ENCODE data around the gene TULP1.

The TULP1 gene

GRCh38 chr6:35483490-35483889 lies 29.2 kb downstream of the TULP1 start:
- DNase-seq (ENCODE audit: extremely low read depth, insufficient read length), result no peak
- no peak overlapping the region for H3K4me3 ChIP-seq (replicated peaks; ENCODE audit: low read depth, low read length)
- TF ChIP-seq CTCF (IDR thresholded peaks at IDR 0.05; ENCODE audit: insufficient read depth, low read length, poor library complexity, severe bottlenecking), result no peak
- no peaks in the 10 kb centered on the region; the same call in 1 of the 2 replicates for H3K27me3 ChIP-seq (replicated peaks; ENCODE audit: control insufficient read depth, insufficient read depth, low read length)
- no peaks in the 10 kb centered on the region for H3K36me3 ChIP-seq (ENCODE audit: control insufficient read depth, insufficient read depth, low read length)

- no peak for DNase-seq (ENCODE audit: extremely low read depth, insufficient read length)
- Histone ChIP-seq H3K27me3 (replicated peaks; ENCODE audit: control insufficient read depth, insufficient read depth, low read length) (no peaks in the 10 kb centered on the region; the same call in 1 of the 2 replicates), H3K4me3 (replicated peaks; ENCODE audit: low read depth, low read length) (no peak overlapping the region), H3K36me3 (ENCODE audit: control insufficient read depth, insufficient read depth, low read length) (no peaks in the 10 kb centered on the region)
- no peak for TF ChIP-seq CTCF (IDR thresholded peaks at IDR 0.05; ENCODE audit: insufficient read depth, low read length, poor library complexity, severe bottlenecking)
Observed at GRCh38 chr6:35483062-35483461, 29.6 kb downstream of the TULP1 start.

GRCh38 chr6:35481226-35481625 lies 31.5 kb downstream of the TULP1 start:
- no peak for TF ChIP-seq CTCF (IDR thresholded peaks at IDR 0.05; ENCODE audit: insufficient read depth, low read length, poor library complexity, severe bottlenecking)
- Histone ChIP-seq H3K27me3 (replicated peaks; ENCODE audit: control insufficient read depth, insufficient read depth, low read length) (no peaks in the 10 kb centered on the region; the same call in 1 of the 2 replicates), H3K36me3 (ENCODE audit: control insufficient read depth, insufficient read depth, low read length) (no peaks in the 10 kb centered on the region), H3K4me3 (replicated peaks; ENCODE audit: low read depth, low read length) (no peak overlapping the region)
- no peak for DNase-seq (ENCODE audit: extremely low read depth, insufficient read length)

GRCh38 chr6:35480176-35480575 lies 32.5 kb downstream of the TULP1 start:
- Histone ChIP-seq H3K27me3 (replicated peaks; ENCODE audit: control insufficient read depth, insufficient read depth, low read length) (no peaks in the 10 kb centered on the region; the same call in 1 of the 2 replicates), H3K36me3 (ENCODE audit: control insufficient read depth, insufficient read depth, low read length) (no peaks in the 10 kb centered on the region; the same call in 1 of the 2 replicates)
- no peak for DNase-seq (ENCODE audit: extremely low read depth, insufficient read length)

DNA sequence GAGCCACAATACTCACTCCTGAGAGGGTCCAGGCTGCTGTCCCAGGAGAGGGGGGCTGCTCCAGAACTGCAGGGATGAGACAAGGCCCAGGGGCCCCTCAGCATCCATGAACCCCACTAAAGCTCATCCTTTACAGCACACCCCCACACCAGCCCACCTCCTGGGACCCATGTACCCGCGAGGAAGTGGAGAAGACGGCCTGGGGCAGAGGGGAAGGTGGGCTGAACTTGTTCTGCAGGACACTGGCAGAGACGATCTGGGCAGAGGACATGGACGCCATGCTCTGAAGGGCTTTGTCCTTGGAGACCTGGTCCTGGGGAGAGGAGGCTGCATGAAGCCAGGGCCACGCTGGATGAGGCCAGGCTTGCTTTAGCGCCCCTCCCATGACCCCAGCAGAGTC lies 34.4 kb downstream of the TULP1 start:
- no peak for TF ChIP-seq CTCF (IDR thresholded peaks at IDR 0.05; ENCODE audit: insufficient read depth, low read length, poor library complexity, severe bottlenecking)
- DNase-seq (ENCODE audit: extremely low read depth, insufficient read length), result no peak
- no peak overlapping the region for H3K4me3 ChIP-seq (replicated peaks; ENCODE audit: low read depth, low read length)
- H3K36me3 ChIP-seq (ENCODE audit: control insufficient read depth, insufficient read depth, low read length), result peaks cover 2% of the 10 kb centered on the region
- H3K27me3 ChIP-seq (replicated peaks; ENCODE audit: control insufficient read depth, insufficient read depth, low read length), result no peaks in the 10 kb centered on the region

More at GRCh38 chr6:35480176-35480575, 32.5 kb downstream of the TULP1 start:
- H3K4me3 ChIP-seq (replicated peaks; ENCODE audit: low read depth, low read length), result no peak overlapping the region
- no peak for TF ChIP-seq CTCF (IDR thresholded peaks at IDR 0.05; ENCODE audit: insufficient read depth, low read length, poor library complexity, severe bottlenecking)
